SU-DHL-6 (cell line): ENCODE data around the gene RUNX2.

ENCODE experiments used
- H2AFZ ChIP-seq: fragments of 200-600 bp; sonication (generic); 2 replicates; pipeline ENCODE4 v1.6.1; 2014; ENCODE audit warnings: low read depth, mild to moderate bottlenecking, moderate library complexity, mixed read lengths, antibody characterized with exemption, low read length; ENCODE audit not compliant: severe bottlenecking
- H3F3A ChIP-seq: fragments of 200-600 bp; shearing (Covaris generic); 2 replicates; pipeline ENCODE4 v1.6.0; 2016; ENCODE audit warnings: antibody characterized with exemption, mild to moderate bottlenecking; ENCODE audit not compliant: insufficient read depth
- H3K27ac ChIP-seq: fragments of 200-600 bp; sonication (generic); 2 replicates; pipeline ENCODE4 v1.5.1; 2016; ENCODE audit warnings: low read depth, mild to moderate bottlenecking, low read length, moderate library complexity, mixed read lengths
- H3K27me3 ChIP-seq: fragments of 200-600 bp; sonication (generic), shearing (Covaris generic); 2 replicates; pipeline ENCODE4 v1.6.0; 2014; ENCODE audit warnings: mild to moderate bottlenecking, low read length
- H3K36me3 ChIP-seq: fragments of 200-600 bp; sonication (generic); 2 replicates; pipeline ENCODE4 v1.6.1; 2014; ENCODE audit warnings: mild to moderate bottlenecking, low read length, mixed read lengths
- H3K4me2 ChIP-seq: fragments of 300-600, 200-600 bp; shearing (Covaris generic), sonication (generic); 2 replicates; pipeline ENCODE4 v1.6.0; 2014; ENCODE audit warnings: low read length, low read depth, mild to moderate bottlenecking; ENCODE audit not compliant: poor library complexity, severe bottlenecking
- H3K4me3 ChIP-seq: fragments of 200-600 bp; sonication (generic); 2 replicates; pipeline ENCODE4 v1.5.1; 2014; ENCODE audit warnings: antibody characterized with exemption, low read length, mild to moderate bottlenecking, mixed read lengths; ENCODE audit not compliant: insufficient read depth, poor library complexity, severe bottlenecking
- H3K79me2 ChIP-seq: fragments of 200-600 bp; sonication (generic); 2 replicates; pipeline ENCODE4 v1.6.1; 2014; ENCODE audit warnings: mild to moderate bottlenecking, low read length, moderate library complexity; ENCODE audit not compliant: insufficient read depth
- H3K9ac ChIP-seq: fragments of 200-600 bp; sonication (generic); 2 replicates; pipeline ENCODE4 v1.7.0; 2014; ENCODE audit warnings: mild to moderate bottlenecking, low read length
- H3K9me2 ChIP-seq: fragments of 200-600 bp; sonication (generic); replicated peaks from 2 replicates; pipeline ENCODE4 v1.6.1; 2014; ENCODE audit warnings: low read length; ENCODE audit not compliant: insufficient read depth
- H3K9me3 ChIP-seq: fragments of 200-600 bp; sonication (generic); 2 replicates; pipeline ENCODE4 v1.6.1; 2014; ENCODE audit warnings: low read length, mixed read lengths; ENCODE audit not compliant: insufficient read depth
- H4K20me1 ChIP-seq: fragments of 200-600 bp; sonication (generic); 2 replicates; pipeline ENCODE4 v1.6.1; 2014; ENCODE audit warnings: low read depth, mild to moderate bottlenecking, antibody characterized with exemption, low read length, moderate library complexity, mixed read lengths
- EZH2phosphoT487 ChIP-seq: fragments of 200-600 bp; sonication (generic), shearing (Covaris generic); conservative IDR thresholded peaks from 2 replicates; pipeline ENCODE4 v1.6.1; 2018; ENCODE audit warnings: mild to moderate bottlenecking, antibody characterized with exemption, low read length, moderate library complexity, mixed read lengths
- TF ChIP-seq, protein P1 (sequence below): fragments of 200-600 bp; sonication (generic); IDR thresholded peaks from one replicate; pipeline ENCODE4 v1.5.1; 2017; ENCODE audit warnings: antibody characterized with exemption, mild to moderate bottlenecking, low read length, moderate library complexity; ENCODE audit not compliant: insufficient read depth, poor library complexity, severe bottlenecking

RUNX2 gene

DNA sequence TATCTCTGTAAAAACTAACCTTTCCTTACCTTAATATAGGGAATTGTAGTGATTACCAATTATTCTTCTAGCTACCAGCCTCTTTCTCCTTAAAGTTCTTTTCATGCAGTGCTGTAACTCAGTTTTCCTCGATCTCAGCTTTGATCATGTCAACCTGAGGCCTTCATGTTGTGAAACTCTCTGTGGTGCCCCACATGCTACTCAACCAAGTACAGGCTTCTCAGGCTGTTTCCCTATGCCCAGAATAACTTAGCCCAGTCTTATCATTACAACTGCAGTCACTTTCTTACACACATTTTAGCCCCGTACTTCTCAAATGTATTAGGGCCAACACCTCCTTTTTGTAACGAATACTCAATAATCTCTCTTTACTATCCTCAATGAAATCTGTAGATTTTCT lies 139.7 kb downstream of the RUNX2 start:
- Histone ChIP-seq H3F3A (no peaks in the 10 kb centered on the region), H3K79me2 (no peaks in the 10 kb centered on the region), H3K9me3 (no peaks in the 10 kb centered on the region), H3K27ac (no peak overlapping the region), H3K9ac (no peak overlapping the region), H4K20me1 (no peaks in the 10 kb centered on the region), H3K27me3 (no peaks in the 10 kb centered on the region), H2AFZ (no peak overlapping the region), H3K36me3 (no peaks in the 10 kb centered on the region), H3K9me2 (no peaks in the 10 kb centered on the region), H3K4me3 (no peak overlapping the region), H3K4me2 (no peak overlapping the region)
- TF ChIP-seq, protein P1, sequence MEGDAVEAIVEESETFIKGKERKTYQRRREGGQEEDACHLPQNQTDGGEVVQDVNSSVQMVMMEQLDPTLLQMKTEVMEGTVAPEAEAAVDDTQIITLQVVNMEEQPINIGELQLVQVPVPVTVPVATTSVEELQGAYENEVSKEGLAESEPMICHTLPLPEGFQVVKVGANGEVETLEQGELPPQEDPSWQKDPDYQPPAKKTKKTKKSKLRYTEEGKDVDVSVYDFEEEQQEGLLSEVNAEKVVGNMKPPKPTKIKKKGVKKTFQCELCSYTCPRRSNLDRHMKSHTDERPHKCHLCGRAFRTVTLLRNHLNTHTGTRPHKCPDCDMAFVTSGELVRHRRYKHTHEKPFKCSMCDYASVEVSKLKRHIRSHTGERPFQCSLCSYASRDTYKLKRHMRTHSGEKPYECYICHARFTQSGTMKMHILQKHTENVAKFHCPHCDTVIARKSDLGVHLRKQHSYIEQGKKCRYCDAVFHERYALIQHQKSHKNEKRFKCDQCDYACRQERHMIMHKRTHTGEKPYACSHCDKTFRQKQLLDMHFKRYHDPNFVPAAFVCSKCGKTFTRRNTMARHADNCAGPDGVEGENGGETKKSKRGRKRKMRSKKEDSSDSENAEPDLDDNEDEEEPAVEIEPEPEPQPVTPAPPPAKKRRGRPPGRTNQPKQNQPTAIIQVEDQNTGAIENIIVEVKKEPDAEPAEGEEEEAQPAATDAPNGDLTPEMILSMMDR, result no peak
- TF ChIP-seq EZH2phosphoT487, result no peak

DNA sequence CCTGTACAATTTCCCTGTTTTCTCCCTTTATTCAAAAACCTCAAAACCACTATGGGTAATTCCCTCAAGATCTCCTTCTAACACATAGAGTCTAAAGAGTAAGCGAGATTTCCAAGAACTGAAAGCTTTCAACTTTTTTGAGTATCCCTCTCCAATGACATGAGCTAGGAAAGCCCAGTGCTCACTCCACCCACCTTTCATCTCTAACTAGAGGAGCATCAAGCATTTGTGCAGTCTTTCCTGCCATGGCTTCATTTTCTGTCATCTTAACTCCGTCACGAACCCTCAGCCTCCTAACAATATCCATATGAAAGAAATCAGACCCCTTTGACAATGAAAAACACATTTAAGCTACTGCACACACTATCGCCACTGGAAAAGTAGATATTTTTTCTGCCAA lies 141.5 kb downstream of the RUNX2 start:
- Histone ChIP-seq H3K79me2 (no peaks in the 10 kb centered on the region), H3K27ac (no peak overlapping the region), H3F3A (no peaks in the 10 kb centered on the region), H3K27me3 (no peaks in the 10 kb centered on the region), H3K4me2 (no peak overlapping the region), H3K36me3 (no peaks in the 10 kb centered on the region), H3K9ac (no peak overlapping the region), H3K9me2 (no peaks in the 10 kb centered on the region), H3K4me3 (no peak overlapping the region), H2AFZ (no peak overlapping the region), H3K9me3 (no peaks in the 10 kb centered on the region), H4K20me1 (no peaks in the 10 kb centered on the region)
- TF ChIP-seq, protein P1, result no peak
- no peak for TF ChIP-seq EZH2phosphoT487

DNA sequence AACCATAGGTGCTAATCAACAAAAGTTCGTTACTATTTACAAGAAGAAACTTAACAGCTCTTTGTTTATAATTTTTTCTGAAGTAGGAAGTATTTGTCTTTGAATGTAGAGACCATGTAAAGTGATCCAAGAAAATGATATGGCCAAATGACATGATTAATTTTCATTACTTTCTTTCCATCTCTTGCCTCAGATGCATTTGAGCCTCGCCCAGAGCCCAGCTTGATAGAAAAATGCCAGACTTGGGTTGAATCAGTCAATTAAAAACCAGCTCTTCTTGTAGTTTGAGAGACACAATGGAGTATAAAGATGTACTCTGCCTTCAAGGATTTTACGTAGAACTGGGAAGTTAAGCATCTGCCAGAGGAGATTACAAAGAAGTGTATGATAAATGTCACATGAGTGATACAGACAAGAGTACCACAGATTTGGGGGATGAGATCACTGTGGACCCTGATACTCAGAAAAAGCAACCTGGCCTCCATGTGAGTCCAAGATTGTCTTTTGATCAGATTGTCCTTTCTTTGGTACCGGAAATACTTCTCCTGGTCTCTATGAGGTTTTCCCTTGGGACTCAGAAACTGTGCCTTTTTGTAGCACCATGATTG lies 142.1 kb downstream of the RUNX2 start:
- Histone ChIP-seq H3K36me3 (no peaks in the 10 kb centered on the region), H3K27me3 (no peaks in the 10 kb centered on the region), H2AFZ (no peak overlapping the region), H3K9ac (no peak overlapping the region), H3K79me2 (no peaks in the 10 kb centered on the region), H3K4me3 (no peak overlapping the region), H3F3A (no peaks in the 10 kb centered on the region), H3K9me2 (no peaks in the 10 kb centered on the region), H3K27ac (no peak overlapping the region), H3K9me3 (no peaks in the 10 kb centered on the region), H4K20me1 (no peaks in the 10 kb centered on the region), H3K4me2 (no peak overlapping the region)
- TF ChIP-seq EZH2phosphoT487, result no peak
- TF ChIP-seq, protein P1, result no peak

DNA sequence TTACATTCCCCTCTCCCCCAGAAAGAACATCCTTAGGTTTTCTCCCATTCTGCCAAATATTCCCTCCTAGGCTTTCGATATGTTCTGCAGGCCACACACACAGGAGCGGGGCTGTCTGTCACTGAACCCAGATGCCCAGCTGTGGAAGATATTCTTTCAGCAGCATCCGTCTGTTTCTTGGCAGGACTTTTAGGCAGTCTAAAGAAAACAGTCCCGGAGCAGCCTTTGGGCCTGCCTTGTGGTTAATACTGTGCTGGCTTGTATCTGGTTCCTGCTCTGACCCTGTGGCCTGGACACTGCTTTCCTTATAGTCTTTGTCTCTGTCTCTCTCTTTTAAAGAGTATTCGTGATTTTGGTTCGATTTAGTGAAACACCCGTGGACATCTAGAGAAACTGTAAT lies 144.3 kb downstream of the RUNX2 start:
- no peaks in the 10 kb centered on the region for H3K9me3 ChIP-seq
- no peak overlapping the region for H3K4me3 ChIP-seq
- no peaks in the 10 kb centered on the region for H3F3A ChIP-seq
- H3K27me3 ChIP-seq, result no peaks in the 10 kb centered on the region
- H3K79me2 ChIP-seq, result no peaks in the 10 kb centered on the region
- no peaks in the 10 kb centered on the region for H3K9me2 ChIP-seq
- H3K36me3 ChIP-seq, result no peaks in the 10 kb centered on the region
- no peak overlapping the region for H3K9ac ChIP-seq
- H4K20me1 ChIP-seq, result no peaks in the 10 kb centered on the region
- no peak for TF ChIP-seq EZH2phosphoT487
- TF ChIP-seq, protein P1, result no peak
- H2AFZ ChIP-seq, result no peak overlapping the region
- no peak overlapping the region for H3K27ac ChIP-seq
- H3K4me2 ChIP-seq, result no peak overlapping the region
